Erythroblast (primary cell): ENCODE data around the gene HNRNPLL.

ENCODE experiments used
- GATA1 ChIP-seq: IDR thresholded peaks from 2 replicates; pipeline ENCODE4 v1.6.1; 2011; ENCODE audit warnings: low read depth, mild to moderate bottlenecking, control low read depth, low read length, moderate library complexity
- POLR2A ChIP-seq: IDR thresholded peaks from 2 replicates; pipeline ENCODE4 v1.6.1; 2011; ENCODE audit warnings: mild to moderate bottlenecking, low read length

DNA sequence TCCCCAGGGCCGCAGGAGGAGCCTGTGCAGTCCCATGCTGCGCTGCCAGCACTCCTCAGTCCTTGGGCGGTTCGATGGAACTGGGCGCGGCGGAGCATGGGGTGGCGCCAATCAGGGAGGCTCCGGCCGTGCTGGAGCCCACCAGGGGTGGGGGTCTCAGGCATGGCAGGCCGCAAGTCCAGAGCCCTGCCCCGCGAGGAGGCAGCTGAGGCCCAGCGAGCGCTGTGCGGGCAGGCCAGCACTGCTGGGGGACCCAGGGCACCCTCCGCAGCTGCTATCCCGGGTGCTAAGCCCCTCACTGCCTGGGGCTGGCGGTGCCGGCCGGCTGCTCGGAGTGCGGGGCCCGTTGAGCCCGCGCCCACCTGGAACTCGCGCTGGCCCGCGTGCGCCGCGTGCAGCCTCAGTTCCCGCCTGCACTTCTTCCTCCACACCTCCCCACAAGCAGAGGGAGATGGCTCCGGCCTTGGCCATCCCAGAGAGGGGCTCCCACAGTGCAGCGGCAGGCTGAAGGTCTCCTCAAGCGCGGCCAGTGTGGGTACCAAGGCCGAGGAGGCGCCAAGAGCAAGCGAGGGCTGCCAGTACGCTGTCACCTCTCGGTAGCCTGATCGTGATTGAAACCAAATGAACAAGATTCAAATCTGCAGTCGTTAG lies 40.4 kb upstream of the HNRNPLL start:
- TF ChIP-seq GATA1 (no peak), POLR2A (no peak)
